Endodermal cell (in vitro differentiated cells): Measurements from ENCODE around the gene SEMA5A. TPM values are rescaled to one million over a fixed set of nuclear protein-coding genes. Genes with fewer than 3 reads are reported as not detected.

ENCODE experiments used
- DNase-seq: peaks from one replicate; pipeline ENCODE4 v3.0.0-alpha.2; 2017
- H3K27ac ChIP-seq: 2 replicates; pipeline ENCODE4 v1.5.1; 2013; ENCODE audit warnings: mild to moderate bottlenecking, low read depth, low read length, moderate library complexity
- H3K27me3 ChIP-seq: 2 replicates; pipeline ENCODE4 v1.6.1; 2013; ENCODE audit warnings: mild to moderate bottlenecking, low read length, moderate library complexity; ENCODE audit not compliant: insufficient read depth, control insufficient read depth, poor library complexity, severe bottlenecking
- H3K36me3 ChIP-seq: 2 replicates; pipeline ENCODE4 v1.7.0; 2013; ENCODE audit warnings: mild to moderate bottlenecking, low read length, moderate library complexity; ENCODE audit not compliant: control insufficient read depth, insufficient read depth
- H3K4me1 ChIP-seq: one replicate; pipeline ENCODE4 v1.7.0; 2013; ENCODE audit warnings: low read length; ENCODE audit not compliant: control insufficient read depth, insufficient read depth
- H3K4me3 ChIP-seq: 2 replicates; pipeline ENCODE4 v1.5.1; 2013; ENCODE audit warnings: mild to moderate bottlenecking, low read length, moderate library complexity
- H3K9ac ChIP-seq: 2 replicates; pipeline ENCODE4 v1.6.1; 2013; ENCODE audit warnings: mild to moderate bottlenecking, low read length, moderate library complexity; ENCODE audit not compliant: poor library complexity, severe bottlenecking; ENCODE audit errors: extremely low read depth
- H3K9me3 ChIP-seq: 2 replicates; pipeline ENCODE4 v1.6.1; 2013; ENCODE audit warnings: mild to moderate bottlenecking, low read length, moderate library complexity; ENCODE audit not compliant: control insufficient read depth
- H3K27ac Mint-ChIP-seq: 2 replicates; pipeline ENCODE4 v1.8.0; 2020; ENCODE audit warnings: mixed read lengths
- H3K27me3 Mint-ChIP-seq: 2 replicates; pipeline ENCODE4 v1.8.0; 2021; ENCODE audit warnings: mild to moderate bottlenecking, mixed read lengths; ENCODE audit not compliant: insufficient read depth
- H3K36me3 Mint-ChIP-seq: 2 replicates; pipeline ENCODE4 v1.8.0; 2020; ENCODE audit warnings: low read depth, mixed read lengths
- H3K4me1 Mint-ChIP-seq: 2 replicates; pipeline ENCODE4 v1.8.0; 2020; ENCODE audit warnings: mixed read lengths
- H3K4me3 Mint-ChIP-seq: 2 replicates; pipeline ENCODE4 v1.8.0; 2020; ENCODE audit warnings: mild to moderate bottlenecking, moderate library complexity, mixed read lengths
- H3K9me3 Mint-ChIP-seq: 2 replicates; pipeline ENCODE4 v1.8.0; 2020; ENCODE audit warnings: mild to moderate bottlenecking, mixed read lengths
- CTCF ChIP-seq: fragments of 200-600 bp; sonication (generic); conservative IDR thresholded peaks from 2 replicates; pipeline ENCODE4 v1.5.0; 2021; ENCODE audit warnings: antibody characterized with exemption, mild to moderate bottlenecking
- WGBS, 2 experiments: methylation state at CpG; one replicate each; pipeline versions ENCODE4 v1.1.5 to v1.1.7; 2013; ENCODE audit warnings: missing lambda C conversion rate in 2 of 2, mixed read lengths in 1 of 2; ENCODE audit not compliant: insufficient coverage in 1 of 2, insufficient read length in 1 of 2; 5-methylcytosine and 5-hydroxymethylcytosine counted together
- total RNA-seq, 2 donors: library from RNA; stranded (reverse); fragmentation: NEBNext Ultra II Directional in 1 of 2; extraction: Animal tissue kit (Norgen Biotek cat#: 25700) in 1 of 2; gene quantifications; 2 replicates in 1 of 2; 3 replicates in 1 of 2; pipeline ENCODE4 v1.2.1, GENCODE V29; 2021

Gene SEMA5A
- total RNA-seq, 2 donors from 2014 or later = 46.8 to 77.8 TPM

- TF ChIP-seq CTCF = no peak
- Histone ChIP-seq H3K36me3 (peaks cover 21% of the 10 kb centered on the region), H3K27me3 (no peaks in the 10 kb centered on the region), H3K9ac (no peak overlapping the region), H3K4me3 (no peak overlapping the region), H3K27ac (no peak overlapping the region), H3K4me1 (no peaks in the 10 kb centered on the region), H3K9me3 (peaks cover 28% of the 10 kb centered on the region)
- Mint-ChIP-seq H3K9me3 (peaks cover 21% of the 10 kb centered on the region), H3K27me3 (no peaks in the 10 kb centered on the region), H3K4me3 (no peak overlapping the region), H3K4me1 (no peaks in the 10 kb centered on the region), H3K36me3 (peaks cover 27% of the 10 kb centered on the region), H3K27ac (no peak overlapping the region)
- no peak for DNase-seq
- WGBS, 2 experiments = 78 to 95% methylated on average over 1 of the region's 1 CpG
These were observed 456.0 kb downstream of the SEMA5A start for GRCh38 chr5:9089893-9090292.

- Histone ChIP-seq H3K9me3 (peaks cover 43% of the 10 kb centered on the region), H3K9ac (no peak overlapping the region), H3K36me3 (peaks cover 29% of the 10 kb centered on the region), H3K4me3 (no peak overlapping the region), H3K27ac (no peak overlapping the region), H3K4me1 (no peaks in the 10 kb centered on the region), H3K27me3 (no peaks in the 10 kb centered on the region)
- no peaks in the 10 kb centered on the region for H3K4me1 Mint-ChIP-seq
- peaks cover 44% of the 10 kb centered on the region for H3K36me3 Mint-ChIP-seq
- H3K9me3 Mint-ChIP-seq = peaks cover 37% of the 10 kb centered on the region
- no peak for DNase-seq
- H3K4me3 Mint-ChIP-seq = no peak overlapping the region
- 91% methylated on average over 1 of the region's 1 CpG; no CpG with 5 or more reads in 1 of the 2 experiments for WGBS, 2 experiments
- no peaks in the 10 kb centered on the region for H3K27me3 Mint-ChIP-seq
- no peak for TF ChIP-seq CTCF
- no peak overlapping the region for H3K27ac Mint-ChIP-seq
These were observed 462.9 kb downstream of the SEMA5A start for GRCh38 chr5:9082996-9083395.

DNA sequence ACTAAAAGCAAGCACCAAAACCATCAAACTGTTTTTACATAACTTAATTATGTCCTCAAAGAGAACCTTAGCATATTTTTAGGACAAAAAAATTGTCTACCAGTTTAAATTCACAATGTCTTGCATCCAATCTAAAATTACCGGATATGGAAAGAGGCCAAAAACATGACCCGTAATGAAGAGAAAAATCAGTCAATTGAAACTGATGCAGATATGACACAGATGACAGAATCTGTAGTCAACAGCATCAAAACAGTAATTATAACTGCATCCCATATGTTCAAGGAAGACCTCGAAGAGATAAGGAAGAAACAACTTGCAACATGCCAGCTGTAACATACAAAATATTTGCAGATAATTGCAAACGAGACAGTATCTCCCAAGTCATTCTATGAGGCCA lies 473.2 kb downstream of the SEMA5A start:
- 67 to 72% methylated on average over 3 to 4 of the region's 4 CpGs for WGBS, 2 experiments
- no peak for TF ChIP-seq CTCF

More for the DNA sequence above, 473.2 kb downstream of the SEMA5A start:
- H3K36me3 ChIP-seq = peaks cover 5% of the 10 kb centered on the region
- no peak overlapping the region for H3K27ac ChIP-seq
- H3K9me3 ChIP-seq = no peaks in the 10 kb centered on the region
- H3K4me3 Mint-ChIP-seq = no peak overlapping the region
- H3K4me1 Mint-ChIP-seq = peaks cover 4% of the 10 kb centered on the region
- no peak for DNase-seq
- H3K27ac Mint-ChIP-seq = no peak overlapping the region
- no peak overlapping the region for H3K9ac ChIP-seq
- no peaks in the 10 kb centered on the region for H3K27me3 Mint-ChIP-seq
- no peaks in the 10 kb centered on the region for H3K27me3 ChIP-seq
- no peaks in the 10 kb centered on the region for H3K36me3 Mint-ChIP-seq
- no peaks in the 10 kb centered on the region for H3K9me3 Mint-ChIP-seq
- H3K4me1 ChIP-seq = no peaks in the 10 kb centered on the region
- H3K4me3 ChIP-seq = no peak overlapping the region
